Activated CD4-positive, alpha-beta T cell treated with anti-CD3 and anti-CD28 coated beads, Interleukin-2, amount 50 U/mL, for 48 hours (primary cell): ENCODE data around the gene OR5K4.

Experiments
- DNase-seq, 2 experiments: peaks; one replicate each; pipeline ENCODE4 v3.0.0-alpha.2; 2020

The OR5K4 gene, protein sequence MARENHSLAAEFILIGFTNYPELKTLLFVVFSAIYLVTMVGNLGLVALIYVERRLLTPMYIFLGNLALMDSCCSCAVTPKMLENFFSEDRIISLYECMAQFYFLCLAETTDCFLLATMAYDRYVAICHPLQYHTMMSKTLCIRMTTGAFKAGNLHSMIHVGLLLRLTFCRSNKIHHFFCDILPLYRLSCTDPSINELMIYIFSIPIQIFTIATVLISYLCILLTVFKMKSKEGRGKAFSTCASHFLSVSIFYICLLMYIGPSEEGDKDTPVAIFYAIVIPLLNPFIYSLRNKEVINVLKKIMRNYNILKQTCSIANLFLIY

DNA sequence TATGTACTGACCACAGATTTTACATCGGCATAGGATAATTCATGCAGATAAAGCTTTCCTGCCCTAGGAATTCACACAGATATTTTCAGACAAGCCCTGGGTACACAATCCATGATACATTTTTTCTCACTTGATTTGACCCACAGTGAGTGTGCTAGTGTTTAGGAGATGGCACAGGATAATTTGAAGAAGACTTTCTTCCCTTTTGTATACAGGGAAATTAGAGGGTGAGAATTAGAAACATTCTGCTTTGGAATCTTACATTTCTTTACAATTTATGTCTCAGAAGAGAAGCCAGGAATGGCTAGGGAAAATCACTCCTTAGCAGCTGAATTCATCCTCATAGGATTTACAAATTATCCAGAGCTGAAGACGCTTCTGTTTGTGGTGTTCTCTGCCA is at the start of gene OR5K4:
OR5K4 (plus strand) TSS at position 301 of the 400 bp plus-strand sequence; CDS start at position 301, 0 bp downstream.
- DNase-seq: no peak

DNA sequence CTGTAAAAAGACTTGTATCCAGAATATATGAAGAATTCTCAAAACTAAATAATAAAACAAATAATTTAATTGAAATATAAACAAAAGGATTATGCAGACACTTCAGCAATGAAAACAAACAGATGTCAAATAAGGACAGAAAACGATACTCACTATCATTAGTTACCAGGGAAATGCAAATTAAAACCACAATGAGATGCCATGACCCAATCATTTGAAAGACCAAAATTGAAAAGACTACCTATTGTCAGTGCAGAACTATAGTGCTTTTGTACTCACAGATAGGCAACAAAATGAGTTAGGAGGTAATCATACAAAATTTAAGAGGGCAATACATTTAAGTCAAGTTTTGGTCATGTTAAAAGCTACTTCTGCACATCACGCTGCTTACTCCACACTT is 31.6 kb upstream of the OR5K4 start:
- DNase-seq: no peak

DNA sequence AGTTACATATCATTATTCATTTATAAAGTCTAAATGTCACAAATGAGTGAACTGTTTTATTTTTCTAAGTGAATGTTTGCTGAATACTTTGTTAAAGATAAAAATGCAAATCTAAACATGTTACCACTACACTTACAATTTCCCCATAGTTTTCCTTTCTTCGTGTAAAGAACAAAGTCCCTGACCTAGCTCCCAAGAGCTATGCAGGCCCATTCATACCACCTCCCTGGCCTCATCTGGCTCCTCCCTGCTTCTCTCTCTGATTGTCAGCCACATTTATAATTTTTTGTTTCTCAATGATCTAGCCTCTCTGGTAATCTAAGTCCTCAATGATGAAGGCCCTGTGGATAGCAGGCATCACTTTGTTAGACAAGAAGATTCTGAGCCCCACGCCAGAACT is 31.0 kb upstream of the OR5K4 start:
- no peak for DNase-seq

DNA sequence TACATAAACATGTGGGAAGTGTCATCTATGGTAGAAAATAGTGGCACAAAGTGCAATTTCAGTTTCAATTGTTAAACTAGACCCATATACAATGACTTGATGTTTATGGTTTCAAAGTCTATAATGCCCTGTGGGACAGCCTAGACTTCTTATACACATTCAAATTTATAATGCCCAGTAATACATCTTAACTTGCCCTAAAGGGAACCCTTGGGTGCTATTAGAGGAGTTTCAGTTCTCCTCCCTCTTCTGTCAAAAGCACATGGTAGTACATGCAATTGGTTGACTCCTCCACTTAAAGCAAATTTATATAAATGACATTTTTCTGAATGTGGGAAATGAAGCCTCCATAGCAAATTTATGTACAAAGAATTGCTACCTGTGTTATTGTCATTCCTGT is 30.2 kb upstream of the OR5K4 start:
- no peak for DNase-seq

DNA sequence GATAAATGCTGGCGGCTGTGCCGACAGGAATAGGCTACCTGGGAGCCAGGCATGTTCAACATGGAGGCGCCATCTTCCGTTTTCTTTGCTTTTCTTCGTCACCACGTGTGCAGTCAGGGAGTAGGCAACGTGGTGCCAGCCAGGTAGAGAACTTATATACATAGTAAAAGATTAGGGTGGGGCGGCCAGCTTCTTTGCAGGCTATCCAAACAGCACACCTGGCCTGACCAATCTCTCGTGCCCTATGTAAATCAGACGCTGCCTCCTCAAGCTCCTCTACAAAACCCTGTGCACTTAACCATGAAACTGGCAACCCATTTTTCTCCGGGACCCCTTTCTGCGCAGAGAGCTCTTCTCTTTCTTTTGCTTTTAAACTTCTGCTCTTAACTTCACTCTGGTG is 28.6 kb upstream of the OR5K4 start:
- no peak for DNase-seq

DNA sequence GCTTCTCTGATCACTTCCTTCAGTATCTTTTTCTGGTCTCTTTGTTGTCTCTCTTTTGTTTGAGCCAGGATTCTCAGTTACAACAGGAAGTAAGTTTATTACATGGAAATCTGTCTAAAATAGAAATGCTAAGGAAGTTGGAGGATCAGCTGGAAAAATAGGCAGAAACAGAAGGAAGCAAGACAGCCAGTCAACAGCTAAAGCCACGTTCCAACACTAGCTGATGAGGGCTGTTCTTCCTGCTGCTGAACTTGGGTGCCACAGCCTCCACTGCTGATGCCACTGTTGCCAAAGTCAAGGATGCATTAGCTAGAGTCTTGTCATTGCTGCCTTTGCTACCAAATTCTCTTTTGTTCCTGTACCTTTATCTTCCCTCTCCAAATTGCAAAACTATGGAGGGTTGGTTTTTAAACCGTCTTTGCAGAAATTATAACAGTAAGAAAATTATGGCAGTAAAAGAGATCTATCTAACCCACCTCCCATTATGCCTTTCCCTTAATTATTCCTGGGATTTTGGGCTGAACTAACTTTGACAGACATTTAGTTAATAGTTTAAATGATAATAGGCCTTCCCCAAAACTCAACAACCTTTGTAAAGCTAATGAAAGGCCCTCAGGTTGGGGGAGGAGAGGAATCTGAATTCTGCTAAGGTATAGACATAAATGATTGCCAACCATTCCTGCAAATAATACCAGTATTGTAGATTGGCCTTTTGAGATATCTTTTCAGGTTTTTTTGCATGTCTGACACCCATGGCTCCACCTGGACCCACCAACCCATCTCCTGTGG is 27.4 kb upstream of the OR5K4 start:
- DNase-seq: no peak

DNA sequence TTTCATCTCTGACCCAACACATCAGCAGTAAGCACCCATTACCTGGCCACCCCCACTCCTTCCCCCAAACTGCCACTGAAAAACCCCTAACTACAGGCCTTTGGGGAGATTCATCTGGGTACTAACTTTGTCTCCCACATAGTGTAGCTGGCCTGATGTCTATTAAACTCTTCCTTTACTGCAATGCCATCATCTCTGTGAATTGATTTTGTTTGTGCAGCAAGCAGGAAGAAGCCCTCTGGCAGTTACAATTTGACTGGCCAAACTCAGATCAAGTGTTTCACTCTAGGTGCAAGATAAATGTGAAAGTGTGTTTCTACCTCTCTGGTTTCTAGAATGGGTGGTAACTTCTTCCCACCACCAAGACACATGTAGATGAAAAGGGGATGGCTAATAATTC is 26.7 kb upstream of the OR5K4 start:
- DNase-seq: no peak

DNA sequence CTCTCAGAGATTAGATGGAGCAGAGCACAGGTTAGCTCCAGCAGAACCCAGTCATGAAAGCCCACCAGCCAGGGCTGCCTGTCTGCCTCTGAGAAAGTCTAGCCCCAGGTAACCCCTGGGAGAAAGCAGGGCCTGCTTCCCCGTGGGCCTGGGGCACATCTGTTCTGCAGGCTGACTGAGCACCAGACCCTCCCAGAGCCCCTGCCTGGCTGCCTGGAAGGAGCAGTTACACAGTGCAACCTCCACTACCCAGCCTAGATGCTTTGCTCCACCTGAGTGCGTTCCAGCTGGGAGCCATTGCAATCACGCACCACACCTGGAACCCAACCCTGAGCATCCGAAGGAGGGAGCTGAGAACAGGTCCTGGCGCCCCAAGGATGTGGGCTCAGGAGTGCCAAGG is 24.7 kb upstream of the OR5K4 start:
- DNase-seq: no peak

DNA sequence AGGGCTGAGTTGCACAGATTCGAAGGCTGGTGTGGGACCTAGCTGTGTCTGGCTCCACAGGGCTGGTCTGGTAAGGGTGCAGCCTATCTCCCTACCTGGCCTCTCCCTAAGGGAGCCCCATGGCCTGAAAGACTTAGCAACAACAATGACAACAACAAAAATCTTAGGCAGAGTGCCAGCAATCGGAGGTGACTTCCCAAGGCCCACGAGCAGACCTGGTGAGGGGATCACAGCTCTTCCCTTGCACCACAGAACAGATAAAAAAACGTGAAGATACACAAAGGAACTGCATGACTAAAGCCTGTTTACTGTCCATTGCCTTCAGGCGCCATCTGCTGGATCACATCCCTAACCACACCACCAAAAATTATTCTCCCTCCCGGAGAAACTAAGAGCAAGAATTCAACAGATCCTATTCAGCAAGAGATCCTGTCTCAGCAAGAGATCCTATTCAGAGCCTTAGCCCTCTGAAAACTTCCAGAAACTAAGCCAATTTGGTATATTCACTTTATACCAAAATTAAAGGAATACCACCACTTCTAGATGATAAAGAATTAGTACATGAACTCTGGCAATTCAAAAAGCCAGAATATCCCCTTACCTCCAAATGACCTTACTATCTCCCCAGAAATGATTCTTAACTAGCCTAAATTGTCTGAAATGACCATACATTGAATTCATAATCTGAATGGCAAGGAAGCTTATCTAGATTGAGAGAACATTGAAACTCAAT is 24.1 kb upstream of the OR5K4 start:
- DNase-seq: peak; percentile 33 to 49

DNA sequence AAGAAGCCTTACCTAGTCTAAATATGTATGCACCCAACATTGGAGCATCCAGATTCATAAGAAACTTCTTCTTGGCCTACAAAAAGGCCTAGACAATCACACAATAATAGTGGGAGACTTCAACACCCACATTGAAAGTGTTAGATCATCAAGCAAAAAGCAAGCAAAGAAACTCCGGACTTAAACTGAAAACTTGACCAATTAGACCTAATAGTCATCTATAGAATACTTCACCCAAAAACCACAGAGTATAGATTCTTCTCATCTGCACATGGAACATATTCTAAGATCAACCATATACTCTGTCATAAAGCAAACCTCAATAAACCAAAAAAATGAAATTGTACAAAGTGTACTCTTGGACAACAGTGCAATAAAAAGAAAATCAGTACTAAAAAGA is 22.3 kb upstream of the OR5K4 start:
- no peak for DNase-seq

DNA sequence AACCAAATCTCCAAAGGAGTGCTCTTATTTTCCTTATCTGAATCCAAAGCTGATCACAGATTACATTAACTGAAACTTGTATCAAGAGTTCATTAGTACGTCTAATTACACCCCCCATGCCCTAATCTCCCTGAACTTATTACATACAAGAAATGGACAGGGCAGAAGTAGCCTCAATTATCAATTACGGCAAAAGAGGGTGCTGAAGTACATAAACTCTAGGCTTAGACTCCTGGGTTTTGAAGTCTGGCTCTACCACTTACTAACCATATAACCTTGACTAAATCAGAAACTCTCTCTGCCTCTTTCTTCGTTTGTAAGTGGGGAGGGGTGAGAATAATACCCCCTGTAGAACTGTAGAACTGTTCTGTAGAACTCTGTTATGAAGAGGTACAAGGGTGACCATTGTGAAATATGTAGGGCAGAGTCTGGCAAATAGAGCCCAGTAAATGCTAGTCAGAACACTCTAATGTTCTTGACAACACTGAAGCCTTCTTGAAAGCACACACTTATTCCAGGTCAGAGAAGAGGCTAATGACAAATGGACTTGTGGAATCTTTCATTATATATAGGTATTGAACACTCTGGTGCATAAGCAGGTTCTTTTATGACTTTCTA is 19.6 kb upstream of the OR5K4 start:
- peak in 1 of 2 experiments; percentile 5 for DNase-seq

DNA sequence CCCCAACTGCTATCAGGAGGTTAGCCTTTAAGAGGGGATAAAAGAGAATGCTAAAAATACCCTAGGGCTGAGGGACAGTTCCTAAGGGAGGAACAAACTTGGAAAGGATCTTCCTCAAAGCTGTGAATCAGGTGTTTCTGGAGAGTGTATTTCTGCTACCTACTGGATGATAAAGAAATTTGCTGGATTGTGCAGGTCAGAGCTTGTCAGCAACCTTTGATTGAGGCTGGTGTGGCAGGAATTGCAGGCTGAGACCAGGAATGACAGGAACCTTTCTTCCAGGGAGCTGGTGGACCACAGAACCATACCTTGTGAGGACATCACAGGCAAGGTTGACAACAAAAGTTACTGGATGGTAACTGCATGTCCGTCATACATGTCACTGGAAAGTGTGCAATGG is 14.6 kb upstream of the OR5K4 start:
- no peak for DNase-seq

DNA sequence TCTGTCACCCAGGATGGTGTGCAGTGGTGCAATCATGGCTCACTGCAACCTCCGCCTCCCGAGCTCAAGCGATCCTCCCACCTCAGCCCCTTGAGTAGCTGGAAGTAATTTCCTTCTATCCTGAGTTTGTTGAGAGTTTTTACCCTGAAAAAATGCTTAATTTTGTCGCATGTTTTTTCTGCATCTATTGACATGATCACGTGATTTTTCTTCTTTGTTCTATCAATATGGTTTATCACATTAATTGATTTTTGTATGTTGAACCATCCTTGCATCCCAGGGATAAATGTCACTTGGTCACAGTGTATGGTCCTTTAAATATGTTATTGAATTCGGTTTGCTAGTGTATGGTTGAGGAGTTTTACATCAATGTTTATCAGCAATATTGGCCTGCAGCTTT is 11.9 kb upstream of the OR5K4 start:
- DNase-seq: no peak

DNA sequence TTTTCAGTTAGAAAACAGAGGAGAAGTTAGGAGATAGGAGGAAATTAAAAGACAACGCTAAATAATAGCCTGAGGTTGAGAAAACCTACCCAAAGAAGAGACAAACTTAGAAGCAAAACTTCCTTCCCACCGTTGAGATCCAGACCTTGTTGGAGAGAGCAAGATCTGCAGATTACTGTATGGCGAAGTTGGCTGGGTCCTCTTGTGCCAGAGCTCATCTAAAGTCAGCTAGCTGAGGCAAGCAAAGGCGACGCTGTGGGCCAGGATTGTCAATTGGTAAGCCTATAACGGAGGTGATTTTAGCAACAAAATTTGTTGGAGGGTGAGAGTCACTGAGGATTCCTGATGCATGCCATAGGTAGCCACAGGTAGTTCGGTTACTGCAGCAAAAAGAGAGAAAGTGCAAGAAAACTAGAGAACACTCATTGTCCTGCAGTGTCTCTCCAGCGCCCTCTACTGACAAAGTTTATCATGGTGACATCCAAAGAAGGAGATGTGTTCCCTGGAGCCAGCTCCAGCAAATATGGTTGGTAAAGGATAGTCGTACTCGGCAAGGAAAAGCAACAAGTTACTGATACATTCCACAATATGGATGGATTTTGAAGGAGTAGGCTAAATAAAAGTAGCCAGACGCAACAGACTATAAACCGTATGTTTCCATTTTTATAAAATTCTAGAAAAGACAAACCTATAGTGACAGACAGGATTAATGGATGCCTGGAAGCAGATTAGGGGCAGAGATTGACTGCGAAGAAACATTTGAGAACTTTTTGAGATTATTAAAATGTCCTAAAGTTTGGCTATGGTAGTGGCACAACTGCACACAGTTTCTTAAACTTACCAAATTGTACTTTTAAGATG is 9.8 kb upstream of the OR5K4 start:
- DNase-seq: peak; percentile 20 to 37

DNA sequence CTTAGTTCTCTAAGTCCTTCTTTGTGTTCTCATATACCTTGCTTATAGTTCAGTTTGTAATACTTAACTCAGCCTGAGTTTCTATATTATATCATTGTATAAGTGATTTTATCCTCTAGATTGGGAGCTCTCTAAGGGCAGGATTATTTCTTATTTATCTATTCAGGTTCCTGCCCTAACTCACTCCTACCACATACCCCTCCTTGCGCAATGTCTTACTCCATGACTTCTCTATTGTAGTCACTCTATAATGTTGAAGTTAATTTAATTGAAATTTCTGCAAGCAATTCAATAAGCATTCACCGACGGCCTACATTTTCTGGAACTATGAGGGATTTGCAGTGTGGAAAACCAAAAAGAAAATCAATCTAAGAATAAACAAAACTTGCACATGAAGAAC is 3.6 kb upstream of the OR5K4 start:
- no peak for DNase-seq

DNA sequence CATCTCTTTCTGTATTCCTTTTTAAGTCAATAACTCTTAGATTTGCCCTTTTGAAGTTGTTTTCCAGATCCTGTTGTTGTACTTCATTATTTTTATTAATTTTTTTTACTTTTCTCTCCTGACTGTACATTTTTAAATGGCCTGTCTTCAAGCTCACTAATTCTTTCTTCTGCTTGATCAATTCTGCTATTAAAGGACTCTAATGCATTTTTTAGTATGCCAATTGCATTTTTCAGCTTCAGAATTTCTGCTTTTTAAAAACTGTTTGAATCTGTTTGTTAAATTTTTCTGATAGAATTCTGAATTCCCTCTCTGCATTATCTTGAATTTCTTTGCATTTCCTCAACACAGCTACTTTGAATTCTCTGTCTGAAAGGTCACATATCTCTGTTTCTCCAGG is 5.6 kb downstream of the OR5K4 start:
- DNase-seq: no peak

DNA sequence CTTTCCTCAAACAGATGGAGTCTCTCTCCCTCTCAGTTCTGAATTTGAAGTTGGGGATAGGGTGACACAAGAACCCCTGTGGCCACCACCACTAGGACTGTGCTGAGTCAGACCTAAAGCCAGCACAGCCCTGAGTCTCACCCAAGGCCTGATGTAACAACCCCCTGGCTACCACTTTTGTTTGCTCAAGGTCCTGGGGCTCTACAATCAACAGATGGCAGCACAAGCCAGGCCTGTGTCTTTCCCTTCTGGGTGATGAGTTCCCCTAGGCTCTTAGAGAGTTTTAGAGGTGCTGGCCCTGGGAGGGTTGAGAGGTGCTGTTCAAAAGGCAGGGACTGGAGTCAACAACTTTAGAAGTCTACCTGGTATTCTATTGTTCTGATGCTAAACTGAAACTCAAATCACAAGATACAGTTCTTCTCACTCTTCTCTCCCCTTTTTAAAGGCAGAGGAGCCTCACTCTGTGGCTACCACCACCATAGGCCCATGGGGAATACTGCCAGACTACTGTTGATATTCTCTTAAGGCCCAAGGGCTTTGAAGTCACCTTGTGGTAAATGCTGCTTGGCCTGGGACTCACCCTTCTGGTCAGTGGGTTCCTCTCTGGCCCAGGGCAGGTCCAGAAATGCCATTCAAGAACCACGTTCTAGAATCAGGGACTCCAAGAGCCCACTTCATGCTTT is 6.5 kb downstream of the OR5K4 start:
- DNase-seq: peak; percentile 6 to 18

DNA sequence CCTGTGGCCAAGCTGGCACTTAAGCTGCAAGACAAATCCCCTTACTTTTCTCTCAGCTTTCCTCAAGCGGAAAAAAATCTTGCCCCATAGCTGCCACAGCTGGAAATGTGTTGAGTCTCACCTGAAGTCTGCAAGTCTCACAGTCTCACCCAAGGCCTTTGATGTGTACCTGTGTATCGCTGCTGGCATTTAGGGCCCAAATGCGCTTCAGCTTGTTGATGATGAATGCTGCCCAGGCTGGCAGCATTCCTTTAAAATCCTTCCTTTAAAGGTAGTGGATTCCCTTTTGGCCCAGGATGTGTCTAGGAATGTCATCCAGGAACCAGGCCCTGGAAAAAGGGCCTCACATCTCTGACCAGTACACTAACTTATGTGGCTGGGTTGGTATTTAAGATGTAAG is 7.0 kb downstream of the OR5K4 start:
- DNase-seq: no peak

DNA sequence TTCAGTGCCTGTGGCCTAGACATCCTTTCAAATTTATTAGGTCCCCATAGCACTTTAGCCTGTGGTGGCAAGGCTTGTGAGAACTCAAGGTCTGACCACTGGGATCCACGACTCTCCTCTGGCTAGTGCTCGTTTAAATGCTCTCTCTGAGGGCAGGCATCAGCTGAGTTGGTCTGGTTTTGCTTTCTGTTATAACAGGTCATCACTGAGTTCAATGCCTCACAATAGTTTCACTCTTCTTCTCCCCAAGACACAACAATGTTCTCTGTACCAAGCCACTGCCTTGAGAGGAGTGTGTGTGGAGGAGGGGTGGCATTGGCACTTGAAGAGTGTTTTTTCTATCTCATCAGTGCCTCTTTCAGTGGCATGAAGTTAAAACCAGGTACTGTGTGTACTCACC is 7.6 kb downstream of the OR5K4 start:
- DNase-seq: no peak

DNA sequence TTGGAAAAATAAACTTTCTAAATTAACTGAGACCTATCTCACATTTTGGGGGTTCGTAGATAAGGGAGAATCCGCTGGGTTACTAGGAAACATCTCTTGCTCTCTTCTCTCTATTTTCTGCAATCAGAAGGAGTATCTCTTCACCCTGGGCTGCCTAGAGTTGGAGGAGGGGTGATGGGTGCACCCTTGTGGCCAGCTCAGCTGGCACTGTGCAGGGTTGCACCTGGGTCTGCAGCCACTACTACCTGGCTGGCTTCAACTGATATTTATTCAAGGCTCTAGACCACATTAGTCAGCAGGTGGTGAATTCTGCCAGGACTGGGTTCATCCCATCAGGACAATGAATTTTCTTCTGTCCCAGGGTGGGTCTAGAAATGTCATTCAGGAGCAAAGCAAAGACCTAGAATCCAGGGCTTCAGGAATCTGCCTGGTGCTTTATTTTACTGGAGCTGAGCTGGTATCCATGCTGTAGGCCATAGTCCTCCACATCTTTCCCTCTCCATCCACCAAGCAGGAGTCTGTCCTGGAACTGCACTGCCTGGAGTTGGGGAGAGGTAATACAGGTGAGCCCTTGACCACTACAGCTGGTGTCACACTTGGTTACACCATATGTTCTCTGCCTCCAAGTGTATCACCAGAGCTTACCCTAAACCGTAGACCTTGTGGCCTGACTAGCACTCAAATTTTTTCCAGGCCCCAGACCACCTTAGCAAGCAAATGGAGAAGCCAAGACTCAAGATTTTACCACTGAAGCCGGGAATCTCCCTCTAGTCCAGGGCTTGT is 14.0 kb downstream of the OR5K4 start:
- no peak for DNase-seq

DNA sequence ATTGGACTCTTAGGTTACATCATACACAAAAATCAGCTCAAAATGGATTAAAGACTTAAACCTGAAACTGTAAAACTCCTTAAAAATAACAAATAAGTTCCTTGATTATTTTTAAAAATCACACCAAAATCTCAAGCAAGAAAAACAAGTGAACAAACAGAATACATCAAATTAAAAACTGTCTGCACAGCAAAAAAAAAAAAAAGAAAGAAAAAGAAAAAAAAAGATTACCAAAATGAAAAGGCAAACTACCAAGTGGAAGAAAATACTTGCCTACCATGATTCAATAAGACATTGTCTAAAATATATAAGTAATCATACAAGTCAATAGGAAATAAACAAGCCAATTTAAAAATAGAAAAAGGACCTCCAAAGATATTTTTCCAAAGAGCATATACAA is 17.5 kb downstream of the OR5K4 start:
- no peak for DNase-seq
